Measurements from ENCODE around the gene ZNF385D. TPM values are rescaled to one million over a fixed set of nuclear protein-coding genes. Genes with fewer than 3 reads are reported as not detected.

The ZNF385D gene
- total RNA-seq, 1 experiment from 2014 or later, result 5.9 TPM

GRCh38 chr3:21747966-21748555 is 2.9 kb downstream of the ZNF385D start:
- no peaks in the 10 kb centered on the region for H3K9me3 ChIP-seq (ENCODE audit: low read length)
- H3K79me2 ChIP-seq (ENCODE audit: low read length), result peaks cover 65% of the 10 kb centered on the region
- H2AFZ ChIP-seq (ENCODE audit: low read length), result no peak overlapping the region
- 0 out of 2 replicates have a peak, but pooled peaks cover 10% of the 10 kb centered on the region for H4K20me1 ChIP-seq (ENCODE audit: low read length)
- no peak for DNase-seq
- no TSS peak for BruUV-seq (replicated peaks)
- no peaks in the 10 kb centered on the region for H3K27me3 ChIP-seq (ENCODE audit: low read length)
- ATAC-seq, result no peak
- ChIA-PET POLR2A (ENCODE audit: unreplicated experiment) (no interaction called here), CTCF (no interaction called here)
- no peak overlapping the region for H3K9ac ChIP-seq (ENCODE audit: low read length)
- no peak for TF ChIP-seq CTCF (conservative IDR thresholded peaks at IDR 0.05; ENCODE audit: low read depth, low read length)
- H3F3A ChIP-seq (ENCODE audit: low read length, unreplicated experiment), result peaks cover 3% of the 10 kb centered on the region
- no peaks in the 10 kb centered on the region for H3K9me2 ChIP-seq (replicated peaks; ENCODE audit: low read length)
- intact Hi-C loops (cut with micrococcal nuclease), result no loop called here
- peak overlapping the region; percentile 91 for H3K4me2 ChIP-seq (ENCODE audit: low read length)
- H3K4me3 ChIP-seq (ENCODE audit: low read length), result peak overlapping the region; percentile 80; the same call in 1 of the 2 replicates
- no peaks in the 10 kb centered on the region for H3K36me3 ChIP-seq (ENCODE audit: low read depth, low read length)
- peaks cover 43% of the 10 kb centered on the region for H3K4me1 ChIP-seq (ENCODE audit: insufficient read depth, low read length)
- no peak overlapping the region for H3K27ac ChIP-seq (ENCODE audit: low read length)

GRCh38 chr3:21747376-21747775 is 3.6 kb downstream of the ZNF385D start:
- BruUV-seq (replicated peaks), result no TSS peak
- Histone ChIP-seq H3K9me2 (replicated peaks; ENCODE audit: low read length) (no peaks in the 10 kb centered on the region), H3K4me3 (ENCODE audit: low read length) (no peak overlapping the region), H2AFZ (ENCODE audit: low read length) (no peak overlapping the region), H3K27me3 (ENCODE audit: low read length) (no peaks in the 10 kb centered on the region), H4K20me1 (ENCODE audit: low read length) (0 out of 2 replicates have a peak, but pooled peaks cover 10% of the 10 kb centered on the region), H3K79me2 (ENCODE audit: low read length) (peaks cover 65% of the 10 kb centered on the region), H3K27ac (ENCODE audit: low read length) (no peak overlapping the region), H3K36me3 (ENCODE audit: low read depth, low read length) (no peaks in the 10 kb centered on the region), H3K9me3 (ENCODE audit: low read length) (no peaks in the 10 kb centered on the region), H3F3A (ENCODE audit: low read length, unreplicated experiment) (peaks cover 3% of the 10 kb centered on the region), H3K4me2 (ENCODE audit: low read length) (peak overlapping the region; percentile 91), H3K4me1 (ENCODE audit: insufficient read depth, low read length) (peaks cover 40% of the 10 kb centered on the region), H3K9ac (ENCODE audit: low read length) (no peak overlapping the region)
- peak; percentile 40 for DNase-seq
- ChIA-PET CTCF (interaction anchor here (0.5 to 0.6 kb wide), 3 partner anchors 253 to 1235 kb away, joined by 3 to 4 read pairs (median 4); no protein-coding TSS in a partner anchor), POLR2A (ENCODE audit: unreplicated experiment) (no interaction called here)
- no peak for ATAC-seq
- TF ChIP-seq EZH2 (IDR thresholded peaks at IDR 0.05; ENCODE audit: low read length, unreplicated experiment), result no peak
- no peak for TF ChIP-seq CTCF (conservative IDR thresholded peaks at IDR 0.05; ENCODE audit: low read depth, low read length)
- TF ChIP-seq EZH2phosphoT487 (IDR thresholded peaks at IDR 0.05; ENCODE audit: borderline replicate concordance, low read length), result no peak
- intact Hi-C loops (cut with micrococcal nuclease), result no loop called here

- H3K27ac ChIP-seq (ENCODE audit: low read length), result no peak overlapping the region
- no peaks in the 10 kb centered on the region for H3F3A ChIP-seq (ENCODE audit: low read length, unreplicated experiment)
- no peak for TF ChIP-seq EZH2 (IDR thresholded peaks at IDR 0.05; ENCODE audit: low read length, unreplicated experiment)
- TF ChIP-seq CTCF (conservative IDR thresholded peaks at IDR 0.05; ENCODE audit: low read depth, low read length), result no peak
- TF ChIP-seq EZH2phosphoT487 (IDR thresholded peaks at IDR 0.05; ENCODE audit: borderline replicate concordance, low read length), result no peak
- no peaks in the 10 kb centered on the region for H3K9me2 ChIP-seq (replicated peaks; ENCODE audit: low read length)
- BruUV-seq (replicated peaks), result no TSS peak
- no peak overlapping the region for H3K4me2 ChIP-seq (ENCODE audit: low read length)
- no peak overlapping the region for H3K9ac ChIP-seq (ENCODE audit: low read length)
- H2AFZ ChIP-seq (ENCODE audit: low read length), result no peak overlapping the region
- POLR2A ChIA-PET (ENCODE audit: unreplicated experiment), result no interaction called here
- DNase-seq, result no peak
- intact Hi-C loops (cut with micrococcal nuclease), result no loop called here
- CTCF ChIA-PET, result no interaction called here
- H4K20me1 ChIP-seq (ENCODE audit: low read length), result 0 out of 2 replicates have a peak, but pooled peaks cover 10% of the 10 kb centered on the region
- H3K27me3 ChIP-seq (ENCODE audit: low read length), result no peaks in the 10 kb centered on the region
- no peaks in the 10 kb centered on the region for H3K36me3 ChIP-seq (ENCODE audit: low read depth, low read length)
- peaks cover 28% of the 10 kb centered on the region for H3K4me1 ChIP-seq (ENCODE audit: insufficient read depth, low read length)
- H3K4me3 ChIP-seq (ENCODE audit: low read length), result no peak overlapping the region
- H3K9me3 ChIP-seq (ENCODE audit: low read length), result no peaks in the 10 kb centered on the region
- H3K79me2 ChIP-seq (ENCODE audit: low read length), result peaks cover 65% of the 10 kb centered on the region
- no peak for ATAC-seq
These were observed 5.0 kb downstream of the ZNF385D start for GRCh38 chr3:21745966-21746365.

All from PC-3 (cell line).